Measurements from ENCODE around the gene MRPL54.

Gene MRPL54

GRCh38 chr19:3762501-3763459 lies at the start of gene MRPL54:
MRPL54 (plus strand) TSS chr19:3762682; CDS start chr19:3762701, 19 bp downstream.
- DNase-seq, result peak; percentile 100

- no peak for DNase-seq
Observed at GRCh38 chr19:3716147-3716668, 46.3 kb upstream of the MRPL54 start.

GRCh38 chr19:3719868-3720267 lies 42.6 kb upstream of the MRPL54 start:
- DNase-seq, result no peak

- no peak for DNase-seq
Observed at GRCh38 chr19:3720349-3720917, 42.0 kb upstream of the MRPL54 start.

- peak; percentile 84 for DNase-seq
Observed at GRCh38 chr19:3721131-3721886, 41.2 kb upstream of the MRPL54 start.

GRCh38 chr19:3721887-3722442 lies 40.5 kb upstream of the MRPL54 start:
- DNase-seq, result no peak

GRCh38 chr19:3722443-3723109 lies 39.9 kb upstream of the MRPL54 start:
- DNase-seq, result no peak

- DNase-seq, result no peak
Observed at GRCh38 chr19:3723110-3723488, 39.4 kb upstream of the MRPL54 start.

- DNase-seq, result no peak
Observed at GRCh38 chr19:3723883-3724282, 38.6 kb upstream of the MRPL54 start.

GRCh38 chr19:3725121-3725520 lies 37.4 kb upstream of the MRPL54 start:
- DNase-seq, result no peak

- no peak for DNase-seq
Observed at GRCh38 chr19:3725640-3726310, 36.7 kb upstream of the MRPL54 start.

GRCh38 chr19:3730457-3730958 lies 32.0 kb upstream of the MRPL54 start:
- DNase-seq, result no peak

- DNase-seq, result no peak
Observed at GRCh38 chr19:3732108-3732507, 30.4 kb upstream of the MRPL54 start.

GRCh38 chr19:3733549-3734309 lies 28.8 kb upstream of the MRPL54 start:
- no peak for DNase-seq

GRCh38 chr19:3734310-3734600 lies 28.2 kb upstream of the MRPL54 start:
- DNase-seq, result no peak

GRCh38 chr19:3736106-3736724 lies 26.3 kb upstream of the MRPL54 start:
- no peak for DNase-seq

GRCh38 chr19:3737487-3738205 lies 24.8 kb upstream of the MRPL54 start:
- no peak for DNase-seq

GRCh38 chr19:3738477-3739220 lies 23.8 kb upstream of the MRPL54 start:
- no peak for DNase-seq

- DNase-seq, result no peak
Observed at GRCh38 chr19:3740431-3740830, 22.1 kb upstream of the MRPL54 start.

All from right hindlimb (tissue), 1 donor.